HG03196 (cell line): ENCODE data around the gene RGS3.
A peak's percentile ranks its signal among the peaks of the same experiment; 100 is the strongest.

Source experiments
- ATAC-seq: cut with Tn5 transposase; IDR thresholded peaks from one replicate; pipeline ENCODE4 v1.9.1; 2021; ENCODE audit not compliant: unreplicated experiment

RGS3 gene

DNA sequence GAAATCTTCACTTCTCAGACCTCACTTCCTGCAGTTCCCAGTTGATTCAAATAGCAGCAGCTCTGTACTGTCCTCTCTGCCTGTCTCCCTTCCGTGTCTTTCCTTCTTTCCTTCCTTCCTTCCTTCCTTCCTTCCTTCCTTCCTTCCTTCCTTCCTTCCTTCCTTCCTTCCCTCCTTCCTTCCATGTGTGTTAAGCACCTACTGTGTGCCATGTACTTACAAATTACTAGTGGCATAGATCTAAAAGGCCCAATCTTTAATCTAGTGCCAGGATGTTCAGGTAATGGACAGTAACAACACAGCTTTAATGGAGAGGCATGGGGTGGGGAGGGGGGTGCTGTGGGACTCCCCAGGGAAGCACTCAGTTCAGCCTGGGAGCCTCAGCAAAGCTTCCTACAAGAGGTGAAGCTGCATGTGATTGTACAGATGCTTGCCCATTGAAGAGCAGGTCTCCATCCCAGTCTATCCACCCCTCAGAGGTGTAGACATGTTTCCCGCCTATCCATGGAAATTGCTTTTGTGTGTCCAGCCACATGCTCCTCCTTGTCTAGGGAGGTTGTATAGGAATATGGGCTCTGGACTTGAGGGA, 106.0 kb downstream of the RGS3 start:
- no peak for ATAC-seq

GRCh38 chr9:113570106-113570505, 106.6 kb downstream of the RGS3 start:
- ATAC-seq, result no peak

DNA sequence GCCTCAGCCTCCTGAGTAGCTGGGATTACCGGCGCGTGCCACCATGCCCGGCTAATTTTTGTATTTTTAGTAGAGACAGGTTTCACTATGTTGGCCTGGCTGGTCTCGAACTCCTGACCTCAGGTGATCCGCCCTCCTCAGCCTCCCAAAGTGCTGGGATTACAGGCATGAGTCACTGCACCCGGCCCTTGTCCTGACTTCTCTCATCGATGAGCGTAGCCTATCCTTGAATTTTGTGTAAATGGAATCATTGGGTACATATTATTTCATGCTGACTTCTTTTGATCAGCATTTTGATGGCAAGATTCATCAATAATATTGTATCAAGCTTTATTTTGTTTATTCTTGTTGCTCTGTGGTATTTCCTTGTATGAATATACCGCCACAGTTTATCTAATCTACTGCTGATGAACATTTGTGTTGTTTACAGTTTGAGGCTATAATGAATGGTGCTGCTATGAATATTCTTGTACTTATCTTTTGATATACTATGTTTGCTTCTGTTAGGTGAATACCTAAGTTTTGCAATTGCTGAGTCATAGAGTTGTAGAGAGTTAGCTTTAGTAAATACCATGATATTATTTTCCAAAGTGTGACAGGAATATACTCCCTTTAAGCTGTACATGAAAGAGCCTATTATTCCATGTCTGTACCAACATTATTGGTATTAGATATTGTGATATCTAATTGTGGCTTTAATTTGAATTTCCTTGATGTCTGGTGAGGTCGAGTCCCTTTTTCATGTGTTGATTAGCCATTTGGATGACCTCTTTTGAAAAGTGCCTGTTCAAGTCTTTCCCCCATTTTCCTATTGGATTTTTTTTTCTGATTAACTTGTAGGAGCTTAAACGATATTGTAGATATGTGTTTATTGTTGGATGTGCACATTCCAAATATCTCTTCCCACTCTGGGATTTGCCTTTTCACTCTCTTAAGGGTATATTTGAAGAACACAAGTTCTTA, 107.5 kb downstream of the RGS3 start:
- no peak for ATAC-seq

DNA sequence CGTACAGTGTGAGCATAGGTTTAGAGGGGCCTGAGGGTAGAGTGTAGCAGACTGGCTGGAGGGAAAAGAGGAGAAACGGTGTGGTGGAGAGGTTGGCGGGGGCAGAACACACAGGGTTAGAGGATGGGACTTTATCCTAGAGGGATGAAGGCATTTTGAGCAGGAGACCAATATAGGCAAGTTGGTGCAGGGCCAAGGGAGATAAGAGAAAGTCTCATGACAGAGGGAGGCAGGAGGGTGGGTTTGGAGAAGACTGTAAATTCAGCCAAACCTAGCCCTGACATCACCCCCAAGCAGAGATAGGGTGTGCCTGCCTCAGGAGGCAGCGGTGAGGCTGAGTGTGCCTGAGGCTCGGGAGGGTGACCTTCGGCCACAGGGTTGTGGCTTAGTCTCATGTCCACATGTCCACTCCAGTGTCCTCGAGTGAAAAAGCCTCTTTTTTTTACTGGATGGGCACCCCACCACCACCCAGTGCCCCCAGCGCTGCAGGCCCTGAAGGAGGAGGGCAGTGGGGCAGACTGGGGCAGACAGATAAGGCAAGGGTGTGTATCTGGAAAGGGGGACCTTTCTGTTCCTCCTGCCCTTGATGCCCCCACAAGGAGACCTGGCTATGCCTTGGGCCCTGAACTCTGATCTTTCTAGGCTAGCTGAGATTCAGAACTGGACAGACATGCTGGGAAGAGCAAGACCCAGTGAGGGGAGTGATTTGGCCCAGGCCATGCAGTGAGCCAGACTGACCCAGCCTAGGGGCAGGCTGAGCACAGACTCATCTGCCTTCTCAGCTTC, 108.7 kb downstream of the RGS3 start:
- no peak for ATAC-seq

- ATAC-seq, result no peak
Observed at GRCh38 chr9:113573046-113573958, 109.8 kb downstream of the RGS3 start.

DNA sequence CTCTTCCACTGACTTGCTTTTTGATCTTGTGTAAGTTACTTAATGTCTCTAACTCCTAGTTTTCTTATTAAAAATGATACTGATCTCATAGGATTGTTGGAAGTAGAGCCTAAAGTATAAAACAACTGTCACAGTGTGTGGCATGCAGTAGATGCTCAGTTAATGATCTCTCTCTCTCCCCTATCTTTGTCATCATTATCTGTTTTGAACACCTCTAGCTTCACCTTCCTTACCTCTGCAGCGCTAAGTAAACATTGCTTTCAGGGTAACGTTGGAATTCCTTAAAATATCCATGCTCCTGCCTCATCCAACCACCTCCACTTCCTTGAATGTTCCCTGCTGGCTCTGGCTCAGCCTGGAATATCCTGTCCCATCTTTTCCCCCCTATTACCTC, 110.4 kb downstream of the RGS3 start:
- no peak for ATAC-seq

GRCh38 chr9:113574441-113575262, 111.1 kb downstream of the RGS3 start:
- no peak for ATAC-seq

DNA sequence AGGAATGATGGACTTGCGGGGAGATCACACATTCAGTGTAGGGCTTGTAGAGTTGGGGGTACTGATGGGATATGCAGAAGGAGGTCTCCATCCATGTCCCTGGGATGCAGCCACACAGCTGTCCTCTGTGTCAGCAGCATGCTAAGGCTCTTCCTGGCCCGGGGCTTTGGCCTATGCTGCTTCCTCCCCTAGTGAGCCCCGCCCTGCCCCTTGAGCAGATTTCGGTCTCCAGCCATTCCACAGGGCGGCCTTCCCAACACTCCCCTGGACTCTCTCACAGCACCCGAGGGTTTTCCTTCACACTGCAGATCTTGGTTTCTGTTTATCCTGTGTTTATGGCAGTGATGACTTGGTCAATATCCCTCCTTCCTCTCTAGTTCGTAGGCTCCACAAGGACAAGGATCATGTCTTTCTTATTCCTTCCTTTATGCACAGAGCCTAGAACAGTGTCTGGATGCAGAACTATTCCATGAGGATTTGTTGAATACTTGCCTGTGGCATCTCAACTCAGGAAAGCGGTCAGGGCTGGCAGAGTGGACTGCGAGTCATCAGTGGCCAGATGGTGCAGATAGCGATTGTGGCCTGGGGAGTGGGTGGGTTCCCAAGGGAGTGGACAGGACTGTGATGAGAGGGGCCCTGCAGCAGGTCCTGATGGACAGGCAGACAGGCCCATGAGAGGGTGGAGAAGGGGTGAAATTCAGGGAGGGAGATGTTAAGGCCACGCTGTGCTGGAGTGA, 114.2 kb downstream of the RGS3 start:
- ATAC-seq, result no peak

DNA sequence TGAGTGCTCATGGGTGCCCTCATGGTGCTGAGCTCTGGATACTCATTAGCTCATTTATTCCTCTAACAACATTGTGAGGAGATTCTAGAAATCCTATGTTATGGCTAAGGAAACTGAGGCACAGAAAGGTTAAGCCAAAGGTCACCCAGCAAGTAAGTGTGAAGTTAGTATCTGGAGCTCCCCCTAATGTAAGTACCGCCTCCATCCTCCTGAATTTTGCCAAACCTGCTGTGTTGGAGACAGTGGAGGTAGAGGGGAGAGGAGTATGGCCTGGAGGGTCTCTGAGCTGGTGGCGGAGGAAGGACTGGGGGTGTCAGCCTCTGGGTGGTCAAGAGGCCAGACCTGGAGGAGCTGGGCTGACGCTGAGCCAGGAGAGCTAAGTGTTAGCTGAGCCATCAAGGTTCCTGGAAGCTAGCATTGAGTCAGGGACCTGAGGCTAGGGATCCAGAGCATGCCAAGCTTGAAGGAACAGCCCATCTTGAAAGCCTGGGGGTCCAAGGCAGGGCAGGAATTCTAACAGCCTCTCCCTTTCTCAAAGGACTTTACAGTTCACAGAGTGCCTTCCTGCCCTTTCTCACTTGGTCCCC, 114.8 kb downstream of the RGS3 start:
- no peak for ATAC-seq

GRCh38 chr9:113578882-113579282, 115.4 kb downstream of the RGS3 start:
- peak; percentile 55 for ATAC-seq

DNA sequence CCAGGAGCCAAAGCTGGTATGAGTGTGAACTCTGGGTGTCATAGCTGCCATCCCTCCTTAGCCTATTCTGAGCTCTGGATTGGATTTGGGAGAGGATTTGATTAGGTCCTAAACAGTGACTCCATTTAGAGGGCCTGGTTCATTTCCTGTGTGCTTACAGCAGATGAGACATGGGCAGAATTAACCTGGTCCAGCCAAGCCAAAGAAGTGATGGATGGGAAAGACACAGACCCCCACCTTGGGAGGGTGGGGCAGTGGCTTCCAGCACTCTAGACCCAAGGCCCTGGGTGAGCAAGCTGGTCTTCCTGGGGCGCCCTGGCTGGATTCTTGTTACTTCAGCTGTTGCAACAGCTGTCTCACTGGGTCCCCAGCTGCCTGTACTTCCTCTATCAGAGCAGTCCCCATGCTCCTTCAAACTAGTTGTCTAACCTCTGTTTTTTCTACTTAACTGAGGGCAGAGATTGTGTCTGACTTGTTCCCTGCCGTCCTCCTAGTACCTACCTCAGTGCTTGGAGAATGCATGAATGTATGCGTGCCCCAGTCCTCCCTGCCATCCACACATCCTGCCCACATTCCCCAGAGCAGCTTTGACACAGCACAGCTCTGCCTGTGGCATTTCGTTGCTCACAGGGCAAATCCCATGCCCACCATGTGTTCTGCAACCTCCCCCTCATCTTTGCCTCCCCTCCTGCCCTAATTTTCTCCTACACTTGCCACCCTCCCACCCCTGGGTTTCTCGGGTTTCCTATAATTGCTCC, 115.9 kb downstream of the RGS3 start:
- ATAC-seq, result peak; percentile 12

DNA sequence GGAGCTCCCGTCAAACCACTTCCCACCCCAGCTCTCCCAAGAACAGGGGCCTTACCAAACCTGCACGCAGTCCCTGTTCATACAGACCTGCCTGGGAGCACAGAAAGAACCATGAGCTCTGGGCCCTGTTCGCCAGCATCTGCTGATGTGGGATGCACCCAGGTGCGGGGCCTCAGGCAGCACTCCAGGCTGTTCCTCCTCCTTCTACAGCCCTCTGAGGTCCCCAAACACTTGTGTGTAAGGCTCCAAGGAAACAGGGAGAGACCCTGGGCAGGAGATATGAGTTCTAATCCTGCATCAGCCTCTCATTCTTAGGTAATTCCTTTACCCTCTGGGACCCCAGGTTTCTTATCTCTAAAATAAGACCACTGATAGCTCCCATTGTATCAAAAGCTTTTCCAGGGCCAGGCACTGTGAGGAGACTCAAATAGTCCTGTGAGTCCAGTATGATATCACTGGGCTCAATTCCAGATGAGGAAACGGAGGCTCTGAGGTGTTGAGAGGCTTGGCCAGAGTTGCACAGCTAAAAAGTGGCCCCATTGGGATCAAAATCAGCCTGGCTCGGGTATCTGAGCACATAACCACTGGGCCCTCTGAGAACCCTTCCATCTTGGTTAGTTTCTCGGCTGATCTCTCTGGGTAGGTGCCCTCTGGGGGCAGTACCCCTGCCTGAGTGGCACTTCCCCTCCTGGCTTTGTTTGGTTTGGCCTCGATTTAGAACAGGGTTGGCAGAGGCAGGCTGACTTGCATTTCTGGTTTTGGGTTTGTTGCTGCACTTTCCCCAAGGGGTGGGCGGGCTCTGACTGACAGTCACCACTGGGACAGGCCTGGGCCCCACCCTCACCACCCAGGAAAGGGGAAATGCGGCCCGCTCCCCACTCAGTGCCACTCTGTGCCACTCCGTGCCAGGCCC, 116.8 kb downstream of the RGS3 start:
- ATAC-seq, result peak; percentile 19

DNA sequence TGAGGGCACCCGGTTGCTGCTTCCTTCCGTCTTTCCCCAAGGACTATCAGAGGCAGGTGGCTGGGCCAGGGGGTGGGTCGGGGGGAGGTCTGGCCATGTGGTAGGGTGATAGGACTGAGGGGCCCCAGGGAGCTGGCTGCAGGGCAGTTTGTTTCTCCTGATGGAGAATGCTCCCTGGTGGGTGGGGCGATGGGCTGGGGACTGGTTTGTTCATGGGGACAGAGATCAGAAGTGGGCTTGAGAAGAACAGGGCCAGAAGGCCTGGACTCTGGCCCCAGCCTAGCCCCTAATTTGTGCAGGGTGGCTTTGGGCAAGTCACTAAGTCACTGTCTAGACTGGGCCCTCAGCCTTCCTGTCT, 117.4 kb downstream of the RGS3 start:
- ATAC-seq, result no peak

DNA sequence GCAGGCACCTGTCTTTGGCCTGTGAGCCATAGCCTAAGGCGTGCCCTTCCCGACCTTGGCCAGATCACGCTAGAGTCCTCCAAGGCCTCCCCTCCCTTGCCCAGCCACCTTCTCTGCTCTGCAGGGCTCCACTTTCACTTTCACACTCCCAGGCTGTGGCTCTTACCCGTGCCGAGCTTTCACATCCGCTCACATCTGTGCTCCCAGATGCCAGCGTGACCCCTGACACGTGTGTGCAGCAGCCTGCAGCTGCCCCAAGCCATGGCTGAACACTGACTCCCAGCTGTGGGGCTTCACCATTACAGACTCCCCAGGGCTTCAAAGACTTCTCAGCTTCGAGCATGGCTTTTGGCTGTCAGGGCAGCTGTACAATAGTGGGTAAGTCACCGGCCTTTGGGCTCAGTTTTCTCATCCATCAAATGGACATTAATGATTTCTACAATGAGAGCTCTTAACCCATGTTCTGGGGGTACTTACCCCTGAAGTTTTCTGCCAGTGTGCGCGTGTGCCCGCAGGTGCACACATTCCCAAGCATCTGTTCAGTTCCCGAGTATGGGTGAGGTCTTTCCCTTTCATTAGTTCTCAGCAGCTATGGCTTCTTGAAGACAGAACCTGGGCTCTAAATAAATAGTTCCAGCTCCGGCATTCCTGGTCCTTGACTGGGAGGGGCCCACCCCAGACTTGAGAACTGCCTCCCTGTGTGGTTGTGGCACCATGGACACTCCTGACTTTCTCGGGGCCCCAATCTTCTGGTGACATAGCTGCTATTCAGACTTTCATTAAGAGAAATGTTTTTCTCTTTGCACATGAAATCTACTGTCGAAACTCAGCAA, 118.6 kb downstream of the RGS3 start:
- peak; percentile 75 for ATAC-seq

GRCh38 chr9:113582698-113583200, 119.2 kb downstream of the RGS3 start:
- no peak for ATAC-seq
